ENCODE data around the gene CD82.
A peak's percentile ranks its signal among the peaks of the same experiment; 100 is the strongest.

Gene CD82

DNA sequence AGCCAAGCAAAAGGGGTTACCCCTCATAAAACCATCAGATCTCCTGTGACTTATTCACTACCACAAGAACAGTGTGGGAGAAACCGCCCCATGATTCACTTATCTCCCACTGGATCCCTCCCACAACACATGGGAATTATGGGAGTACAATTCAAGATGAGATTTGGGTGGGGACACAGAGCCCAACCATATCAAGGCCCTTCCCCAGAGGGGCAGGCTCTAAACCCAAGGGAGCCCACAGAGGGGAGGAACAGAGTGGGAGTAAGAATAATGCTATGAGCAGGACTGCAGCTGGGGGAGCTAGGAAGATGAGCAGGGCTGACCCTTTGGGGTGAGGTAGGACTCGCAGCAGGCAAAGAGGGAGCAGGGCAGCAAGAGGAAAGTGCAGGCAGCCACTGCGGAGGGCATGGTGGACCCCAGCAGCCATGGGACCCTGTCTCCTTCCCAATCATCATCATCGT is 59.3 kb downstream of the CD82 start:
- no peak for DNase-seq (ENCODE audit: insufficient read length, low spot score)
- no peak for FAIRE-seq
- TF ChIP-seq POLR2A (IDR thresholded peaks at IDR 0.05; ENCODE audit: low read depth, low read length) (no peak), POU2F2 (IDR thresholded peaks at IDR 0.05; ENCODE audit: low read depth, low read length) (no peak), PAX5 (IDR thresholded peaks at IDR 0.05; ENCODE audit: insufficient read depth, low read length, severe bottlenecking) (no peak), SPI1 (IDR thresholded peaks at IDR 0.05; ENCODE audit: low read depth, low read length) (no peak), TAF1 (IDR thresholded peaks at IDR 0.05; ENCODE audit: low read depth, low read length) (no peak), POLR2AphosphoS5 (IDR thresholded peaks at IDR 0.05; ENCODE audit: low read depth, low read length) (no peak)

GRCh38 chr11:44625759-44626523 is 60.5 kb downstream of the CD82 start:
- DNase-seq (ENCODE audit: insufficient read length, low spot score), result no peak
- FAIRE-seq, result no peak
- TF ChIP-seq TAF1 (IDR thresholded peaks at IDR 0.05; ENCODE audit: low read depth, low read length), result no peak
- peak; percentile 22; the same call in 1 of the 2 replicates for TF ChIP-seq POLR2AphosphoS5 (IDR thresholded peaks at IDR 0.05; ENCODE audit: low read depth, low read length)
- no peak for TF ChIP-seq POLR2A (IDR thresholded peaks at IDR 0.05; ENCODE audit: low read depth, low read length)

DNA sequence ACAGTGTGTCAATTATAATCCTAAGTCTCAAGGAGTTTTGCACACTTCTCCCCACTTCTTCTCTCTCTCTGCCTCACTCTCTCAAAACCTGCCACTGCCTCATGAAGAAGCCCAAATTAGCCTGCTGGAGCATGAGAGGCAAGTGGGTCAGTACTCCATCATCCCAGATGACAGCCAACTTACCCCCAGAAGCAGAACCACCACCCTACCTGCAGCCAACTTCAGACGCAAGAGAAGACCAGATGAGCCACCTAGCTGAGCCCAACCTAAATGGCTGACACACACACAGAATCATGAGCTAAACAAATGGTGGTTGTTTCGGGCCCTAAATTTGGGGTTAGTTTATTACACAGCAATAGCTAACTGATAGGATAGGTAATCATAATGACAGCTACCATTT is 61.2 kb downstream of the CD82 start:
- FAIRE-seq (peak; percentile 55), DNase-seq (ENCODE audit: insufficient read length, low spot score) (no peak)
- TF ChIP-seq POLR2A (IDR thresholded peaks at IDR 0.05; ENCODE audit: low read depth, low read length) (no peak), POLR2AphosphoS5 (IDR thresholded peaks at IDR 0.05; ENCODE audit: low read depth, low read length) (no peak), TAF1 (IDR thresholded peaks at IDR 0.05; ENCODE audit: low read depth, low read length) (no peak), POU2F2 (IDR thresholded peaks at IDR 0.05; ENCODE audit: low read depth, low read length) (no peak), PAX5 (IDR thresholded peaks at IDR 0.05; ENCODE audit: insufficient read depth, low read length, severe bottlenecking) (no peak), SPI1 (IDR thresholded peaks at IDR 0.05; ENCODE audit: low read depth, low read length) (no peak)

GRCh38 chr11:44627165-44627789 is 61.8 kb downstream of the CD82 start:
- TF ChIP-seq TAF1 (IDR thresholded peaks at IDR 0.05; ENCODE audit: low read depth, low read length) (no peak), SPI1 (IDR thresholded peaks at IDR 0.05; ENCODE audit: low read depth, low read length) (no peak), PAX5 (IDR thresholded peaks at IDR 0.05; ENCODE audit: insufficient read depth, low read length, severe bottlenecking) (no peak), POLR2AphosphoS5 (IDR thresholded peaks at IDR 0.05; ENCODE audit: low read depth, low read length) (no peak), POU2F2 (IDR thresholded peaks at IDR 0.05; ENCODE audit: low read depth, low read length) (no peak), POLR2A (IDR thresholded peaks at IDR 0.05; ENCODE audit: low read depth, low read length) (no peak)
- FAIRE-seq (no peak), DNase-seq (ENCODE audit: insufficient read length, low spot score) (no peak)

GRCh38 chr11:44627911-44628729 is 62.7 kb downstream of the CD82 start:
- no peak for TF ChIP-seq SPI1 (IDR thresholded peaks at IDR 0.05; ENCODE audit: low read depth, low read length)
- no peak for TF ChIP-seq POLR2A (IDR thresholded peaks at IDR 0.05; ENCODE audit: low read depth, low read length)
- DNase-seq (ENCODE audit: insufficient read length, low spot score) (no peak), FAIRE-seq (peak; percentile 76)

- FAIRE-seq (no peak), DNase-seq (ENCODE audit: insufficient read length, low spot score) (no peak)
- TF ChIP-seq TAF1 (IDR thresholded peaks at IDR 0.05; ENCODE audit: low read depth, low read length) (no peak), SPI1 (IDR thresholded peaks at IDR 0.05; ENCODE audit: low read depth, low read length) (no peak), POLR2AphosphoS5 (IDR thresholded peaks at IDR 0.05; ENCODE audit: low read depth, low read length) (no peak), PAX5 (IDR thresholded peaks at IDR 0.05; ENCODE audit: insufficient read depth, low read length, severe bottlenecking) (no peak), POU2F2 (IDR thresholded peaks at IDR 0.05; ENCODE audit: low read depth, low read length) (no peak), POLR2A (IDR thresholded peaks at IDR 0.05; ENCODE audit: low read depth, low read length) (no peak; the same call in 1 of the 2 replicates)
Observed at GRCh38 chr11:44628730-44629700, 63.6 kb downstream of the CD82 start.

DNA sequence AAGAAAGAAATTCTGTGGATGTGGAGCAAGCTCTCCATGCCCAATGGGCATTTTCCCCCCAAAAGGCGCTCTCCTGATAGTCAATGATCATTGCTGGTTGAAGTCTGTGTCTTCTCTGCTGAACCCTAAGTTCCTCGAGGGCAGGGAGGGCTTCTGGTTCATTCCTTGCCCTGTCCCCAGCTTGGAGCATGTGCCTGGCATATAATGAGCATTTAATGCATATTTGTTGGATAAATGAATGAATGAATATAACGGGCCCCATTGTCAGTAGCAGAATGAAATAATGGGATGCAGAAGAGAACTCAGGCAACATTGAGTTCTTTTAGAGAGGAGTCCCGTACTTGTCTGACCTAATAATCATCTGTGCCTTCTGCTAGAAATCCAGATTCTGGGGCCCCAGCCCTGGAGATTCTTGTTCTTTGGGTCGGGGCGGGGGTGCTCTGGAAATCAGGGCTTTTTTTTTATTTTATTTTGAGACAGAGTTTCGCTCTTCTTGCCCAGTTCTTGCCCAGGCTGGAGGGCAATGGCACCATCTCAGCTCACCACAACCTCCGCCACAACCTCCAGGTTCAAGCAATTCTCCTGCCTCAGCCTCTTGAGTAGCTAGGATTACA is 64.4 kb downstream of the CD82 start:
- FAIRE-seq, result no peak

DNA sequence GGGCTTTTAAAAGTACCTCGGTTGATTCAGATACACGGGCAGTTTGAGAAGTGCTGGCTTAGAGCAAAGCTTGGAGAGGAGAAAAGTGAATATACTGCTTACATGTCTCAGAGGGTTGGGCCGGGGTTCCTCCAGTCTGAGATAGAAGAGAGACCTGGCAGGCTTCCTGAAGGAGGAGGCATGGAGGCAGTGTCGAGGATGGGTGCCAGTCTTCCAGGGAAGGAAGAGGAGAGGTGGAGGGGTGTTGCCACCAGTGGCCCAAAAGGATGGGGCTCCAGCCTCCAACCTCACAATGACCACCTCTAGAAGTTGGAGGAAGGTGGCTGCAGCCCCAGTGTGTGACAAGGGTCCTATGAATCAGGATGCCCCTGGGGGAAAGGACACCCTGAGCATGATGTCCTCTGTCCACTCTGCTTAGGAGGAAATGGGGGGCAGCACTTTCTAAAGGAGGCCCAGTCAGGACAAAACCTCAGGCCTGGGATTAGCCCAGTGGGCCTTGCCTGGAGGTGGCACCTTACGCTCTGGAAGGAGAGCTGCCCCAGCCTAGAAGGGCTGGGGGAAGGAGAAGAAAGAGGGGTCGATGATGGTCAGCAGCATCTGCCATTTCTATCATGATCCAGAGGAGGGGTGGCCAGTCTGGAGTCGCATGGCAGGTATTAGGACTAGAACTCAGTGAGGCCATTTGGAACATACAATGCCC is 65.2 kb downstream of the CD82 start:
- DNase-seq (ENCODE audit: insufficient read length, low spot score) (no peak), FAIRE-seq (no peak)
- TF ChIP-seq POU2F2 (IDR thresholded peaks at IDR 0.05; ENCODE audit: low read depth, low read length) (no peak), TAF1 (IDR thresholded peaks at IDR 0.05; ENCODE audit: low read depth, low read length) (no peak), POLR2A (IDR thresholded peaks at IDR 0.05; ENCODE audit: low read depth, low read length) (no peak), SPI1 (IDR thresholded peaks at IDR 0.05; ENCODE audit: low read depth, low read length) (no peak), POLR2AphosphoS5 (IDR thresholded peaks at IDR 0.05; ENCODE audit: low read depth, low read length) (no peak), PAX5 (IDR thresholded peaks at IDR 0.05; ENCODE audit: insufficient read depth, low read length, severe bottlenecking) (no peak)

More for the DNA sequence above, 64.4 kb downstream of the CD82 start:
- no peak for DNase-seq (ENCODE audit: insufficient read length, low spot score)
- no peak for TF ChIP-seq TAF1 (IDR thresholded peaks at IDR 0.05; ENCODE audit: low read depth, low read length)
- TF ChIP-seq POLR2AphosphoS5 (IDR thresholded peaks at IDR 0.05; ENCODE audit: low read depth, low read length), result no peak
- TF ChIP-seq POU2F2 (IDR thresholded peaks at IDR 0.05; ENCODE audit: low read depth, low read length), result no peak
- no peak for TF ChIP-seq POLR2A (IDR thresholded peaks at IDR 0.05; ENCODE audit: low read depth, low read length)
